Neutrophil (primary cell): ENCODE measurements around the gene SEC14L1.

Experiments
- H3K27ac ChIP-seq: fragments of 200-600 bp; sonication (generic); 2 replicates; pipeline ENCODE4 v1.5.1; 2016; ENCODE audit warnings: mild to moderate bottlenecking, moderate library complexity
- H3K27me3 ChIP-seq: fragments of 200-600 bp; sonication (generic); 2 replicates; pipeline ENCODE4 v1.6.0; 2016; ENCODE audit warnings: mild to moderate bottlenecking
- H3K36me3 ChIP-seq: fragments of 200-600 bp; sonication (generic); 2 replicates; pipeline ENCODE4 v1.5.1; 2017
- H3K4me1 ChIP-seq, 2 experiments: fragments of 200-600 bp in 1 of 2; sonication (generic) in 1 of 2; 1 replicate in 1 of 2; 2 replicates in 1 of 2; pipeline versions ENCODE4 v1.5.1 to v1.6.1; 2013 to 2016; ENCODE audit warnings: low read depth in 1 of 2, low read length in 1 of 2, mild to moderate bottlenecking in 1 of 2, moderate library complexity in 1 of 2; ENCODE audit not compliant: control insufficient read depth in 1 of 2, insufficient read depth in 1 of 2
- H3K4me3 ChIP-seq, 2 experiments: fragments of 200-600 bp in 1 of 2; sonication (generic) in 1 of 2; 1 replicate in 1 of 2; 2 replicates in 1 of 2; pipeline ENCODE4 v1.5.1; 2013 to 2016; ENCODE audit warnings: low read depth in 1 of 2, low read length in 1 of 2, mild to moderate bottlenecking in 1 of 2, moderate library complexity in 1 of 2
- H3K9me3 ChIP-seq: fragments of 200-600 bp; sonication (generic); 2 replicates; pipeline ENCODE4 v1.5.1; 2016
- CTCF ChIP-seq: fragments of 200-600 bp; sonication (generic); IDR thresholded peaks from 2 replicates; pipeline ENCODE4 v1.5.1; 2016; ENCODE audit warnings: antibody characterized with exemption

SEC14L1 gene

GRCh38 chr17:77140166-77140877 is 447 bp upstream of the SEC14L1 start:
- Histone ChIP-seq H3K4me3 (peak overlapping the region; percentile 66 to 88), H3K4me1 (peaks cover 73 to 76% of the 10 kb centered on the region in 2 experiments), H3K9me3 (no peaks in the 10 kb centered on the region), H3K36me3 (peaks cover 36% of the 10 kb centered on the region), H3K27ac (peak overlapping the region; percentile 100), H3K27me3 (no peaks in the 10 kb centered on the region)
- TF ChIP-seq CTCF, result peak; percentile 85

- H3K9me3 ChIP-seq, result no peaks in the 10 kb centered on the region
- H3K27me3 ChIP-seq, result no peaks in the 10 kb centered on the region
- peaks cover 83 to 85% of the 10 kb centered on the region in 2 experiments for H3K4me1 ChIP-seq
- peak overlapping the region; percentile 100 for H3K27ac ChIP-seq
- H3K36me3 ChIP-seq, result peaks cover 51% of the 10 kb centered on the region
- TF ChIP-seq CTCF, result no peak
- H3K4me3 ChIP-seq, result peak overlapping the region; percentile 88 to 100
Observed at GRCh38 chr17:77141846-77142449, 1.2 kb downstream of the SEC14L1 start.

GRCh38 chr17:77142689-77143088 is 1.9 kb downstream of the SEC14L1 start:
- Histone ChIP-seq H3K9me3 (no peaks in the 10 kb centered on the region), H3K4me1 (peaks cover 83 to 86% of the 10 kb centered on the region in 2 experiments), H3K27me3 (no peaks in the 10 kb centered on the region), H3K27ac (peak overlapping the region; percentile 100), H3K4me3 (peak overlapping the region; percentile 88 to 100), H3K36me3 (peaks cover 59% of the 10 kb centered on the region)
- TF ChIP-seq CTCF, result no peak

GRCh38 chr17:77143306-77143705 is 2.5 kb downstream of the SEC14L1 start:
- Histone ChIP-seq H3K27me3 (no peaks in the 10 kb centered on the region), H3K36me3 (peaks cover 65% of the 10 kb centered on the region), H3K9me3 (no peaks in the 10 kb centered on the region), H3K4me3 (peak overlapping the region; percentile 88 to 100), H3K27ac (peak overlapping the region; percentile 100), H3K4me1 (peaks cover 83 to 86% of the 10 kb centered on the region in 2 experiments)
- no peak for TF ChIP-seq CTCF

- H3K36me3 ChIP-seq, result peaks cover 74% of the 10 kb centered on the region
Observed at GRCh38 chr17:77144227-77144626, 3.5 kb downstream of the SEC14L1 start.

More at GRCh38 chr17:77144227-77144626, 3.5 kb downstream of the SEC14L1 start:
- no peak for TF ChIP-seq CTCF
- Histone ChIP-seq H3K9me3 (no peaks in the 10 kb centered on the region), H3K27me3 (no peaks in the 10 kb centered on the region), H3K4me3 (peak overlapping the region in 1 of 2 experiments; percentile 88), H3K4me1 (peaks cover 82 to 86% of the 10 kb centered on the region in 2 experiments), H3K27ac (peak overlapping the region; percentile 100)
